Panc1 (cell line): ENCODE measurements around the gene USP38.

Experiments
- CTCF ChIP-seq: fragments of 450-650 bp; IDR thresholded peaks from 2 replicates; pipeline ENCODE4 v1.5.1; 2017; ENCODE audit warnings: mild to moderate bottlenecking
- POLR2AphosphoS5 ChIP-seq: IDR thresholded peaks from 2 replicates; pipeline ENCODE4 v1.6.1; 2012; ENCODE audit warnings: mild to moderate bottlenecking, low read depth, low read length, moderate library complexity
- REST ChIP-seq, 2 experiments: IDR thresholded peaks; 2 replicates each; pipeline ENCODE4 v1.6.1; 2011 to 2012; ENCODE audit warnings: low read depth in 2 of 2, control low read depth in 1 of 2, low read length in 1 of 2, mild to moderate bottlenecking in 1 of 2, moderate library complexity in 1 of 2; ENCODE audit not compliant: insufficient read depth in 1 of 2
- SIN3A ChIP-seq: IDR thresholded peaks from 2 replicates; pipeline ENCODE4 v1.6.1; 2012; ENCODE audit warnings: low read depth, mild to moderate bottlenecking, low read length, moderate library complexity, borderline replicate concordance; ENCODE audit not compliant: insufficient read depth
- TCF7L2 ChIP-seq: IDR thresholded peaks from 2 replicates; pipeline ENCODE4 v1.6.1; 2011; ENCODE audit warnings: mild to moderate bottlenecking, low read depth, low read length, inconsistent platforms

GRCh38 chr4:143256456-143256855, 71.7 kb downstream of the USP38 start:
- TF ChIP-seq CTCF, result no peak
- no peak for TF ChIP-seq POLR2AphosphoS5
- TF ChIP-seq TCF7L2, result no peak
- no peak for TF ChIP-seq REST (IDR thresholded peaks at IDR 0.05; ENCODE audit: insufficient read depth in 1 of 2, low read depth in 2 of 2, low read length in 1 of 2)
- TF ChIP-seq SIN3A, result no peak
